Skin epidermis (tissue), 12 donors: ENCODE data around the gene ZNF687.
"Not testable (repeated sequence)": the region's sequence is repeated elsewhere in the genome, so short reads cannot be mapped to it uniquely, and the experiment has no call there.

Source experiments
- H3K27ac ChIP-seq, 21 experiments: fragments of 200-600 bp; sonication (generic) in 11 of 21; one replicate each; pipeline ENCODE4 v1.5.0; 2020; ENCODE audit warnings: mild to moderate bottlenecking in 3 of 21, inconsistent platforms in 2 of 21, moderate library complexity in 2 of 21
- H3K4me3 ChIP-seq, 7 experiments: fragments of 200-600 bp; sonication (generic) in 2 of 7; one replicate each; pipeline ENCODE4 v1.5.0; 2020; ENCODE audit warnings: inconsistent platforms in 2 of 7, mild to moderate bottlenecking in 2 of 7, moderate library complexity in 1 of 7

ZNF687 gene

GRCh38 chr1:151273924-151274466 lies 8.1 kb upstream of the ZNF687 start:
- no peak overlapping the region for H3K27ac ChIP-seq
- no peak overlapping the region for H3K4me3 ChIP-seq

DNA sequence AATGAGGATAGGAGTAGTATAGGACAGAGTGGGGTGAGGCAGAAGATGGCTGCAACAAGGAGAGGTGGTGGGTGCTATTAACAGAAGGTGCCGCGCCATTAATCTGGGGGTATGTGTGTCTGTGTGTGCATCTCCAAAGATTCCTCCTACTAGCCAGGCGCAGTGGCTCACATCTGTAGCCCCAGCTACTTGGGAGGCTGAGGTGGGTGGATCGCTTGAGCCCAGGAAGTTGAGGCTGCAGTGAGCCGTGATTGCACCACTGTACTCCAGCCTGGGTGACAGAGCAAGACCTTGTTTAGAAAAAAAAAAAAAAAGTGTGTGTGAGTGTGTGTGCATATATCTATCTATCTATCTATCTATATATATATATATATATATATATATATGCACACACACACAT lies 6.8 kb upstream of the ZNF687 start:
- H3K4me3 ChIP-seq, H3K27ac ChIP-seq: not testable (repeated sequence)

- H3K27ac ChIP-seq = no peak overlapping the region
- H3K4me3 ChIP-seq = no peak overlapping the region
Measured at GRCh38 chr1:151277249-151277648, 4.8 kb upstream of the ZNF687 start.

DNA sequence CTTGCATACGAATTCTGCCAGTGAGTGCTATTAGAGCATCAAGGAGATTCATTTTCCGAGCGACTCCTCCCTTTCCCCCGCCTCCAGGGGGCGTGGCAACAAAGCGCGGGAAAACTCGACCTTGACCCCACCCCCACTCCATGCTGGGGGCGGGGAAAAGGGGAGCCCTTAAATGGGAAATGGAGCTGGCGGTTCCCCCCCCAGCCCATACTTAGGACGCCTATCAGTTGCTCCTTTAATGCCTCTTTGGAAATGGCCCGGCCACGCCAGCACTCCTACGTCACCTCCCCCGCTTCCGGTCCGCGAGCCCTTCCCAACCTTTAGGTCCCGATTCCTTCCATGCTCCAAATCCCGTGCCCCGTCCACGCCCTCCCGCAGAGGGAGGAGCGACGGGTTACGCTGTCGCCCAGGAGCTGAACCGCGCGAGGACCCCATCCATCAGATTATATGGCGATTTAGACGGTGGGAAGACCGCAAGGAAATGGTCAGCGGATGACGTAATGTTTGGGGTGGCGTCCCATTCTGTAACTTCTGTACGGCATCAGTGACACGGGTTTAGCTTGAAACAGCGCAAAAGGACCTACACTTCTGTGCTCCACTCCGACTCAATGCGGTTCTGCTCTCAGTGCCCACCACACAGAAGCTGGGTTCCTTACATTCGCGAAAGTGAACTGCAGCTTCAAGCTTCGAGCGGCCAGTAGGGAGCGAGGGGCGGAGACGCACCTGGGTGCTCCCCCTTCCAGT lies 702 bp upstream of the ZNF687 start:
- Histone ChIP-seq H3K27ac (peak overlapping the region; percentile 64 to 97 (median 92)), H3K4me3 (peak overlapping the region; percentile 53 to 97 (median 81))

DNA sequence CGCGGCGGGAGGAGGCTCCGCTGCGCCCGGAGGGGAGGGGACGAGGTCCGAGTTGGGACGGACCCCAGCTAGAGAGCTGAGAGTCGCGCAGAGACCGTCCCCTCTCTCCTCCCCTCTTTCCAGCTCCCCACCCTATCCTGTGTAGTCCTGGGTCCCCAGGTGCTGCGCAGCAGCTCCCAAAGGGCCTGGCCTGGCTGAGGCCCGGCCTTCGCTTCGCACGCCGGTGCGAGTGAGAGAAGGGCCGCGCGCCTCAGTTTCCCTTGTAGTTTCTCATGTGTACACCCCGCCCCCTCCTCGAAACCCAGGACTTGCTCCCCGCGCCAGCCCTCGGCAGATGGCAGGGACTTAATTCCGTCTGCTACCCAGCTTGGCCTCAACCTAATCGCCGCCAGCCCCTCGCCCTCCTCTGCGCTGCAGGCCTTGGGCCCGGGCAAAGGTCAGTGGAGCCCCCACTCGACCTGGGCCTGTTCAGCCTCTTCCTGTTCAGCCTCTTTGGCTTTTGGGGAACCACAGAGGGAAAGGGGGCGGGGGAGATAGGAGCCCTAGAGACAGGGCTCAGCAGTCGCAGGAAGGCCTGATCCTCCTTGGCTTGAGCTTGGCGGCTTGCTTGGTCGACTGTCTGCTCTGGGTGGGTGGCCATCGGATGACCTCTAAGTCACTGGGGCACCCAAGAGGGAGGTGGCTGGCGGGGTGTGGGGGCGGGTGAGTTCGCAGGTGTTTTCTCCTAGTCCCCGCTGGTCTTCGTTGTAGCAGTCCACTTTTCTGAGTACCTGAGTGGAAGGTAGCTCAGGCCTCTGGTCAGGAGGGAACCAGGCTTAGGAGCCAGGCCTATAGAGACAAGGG lies 1.0 kb downstream of the ZNF687 start:
- Histone ChIP-seq H3K4me3 (peak overlapping the region; percentile 53 to 97 (median 81)), H3K27ac (peak overlapping the region; percentile 77 to 97 (median 93))

DNA sequence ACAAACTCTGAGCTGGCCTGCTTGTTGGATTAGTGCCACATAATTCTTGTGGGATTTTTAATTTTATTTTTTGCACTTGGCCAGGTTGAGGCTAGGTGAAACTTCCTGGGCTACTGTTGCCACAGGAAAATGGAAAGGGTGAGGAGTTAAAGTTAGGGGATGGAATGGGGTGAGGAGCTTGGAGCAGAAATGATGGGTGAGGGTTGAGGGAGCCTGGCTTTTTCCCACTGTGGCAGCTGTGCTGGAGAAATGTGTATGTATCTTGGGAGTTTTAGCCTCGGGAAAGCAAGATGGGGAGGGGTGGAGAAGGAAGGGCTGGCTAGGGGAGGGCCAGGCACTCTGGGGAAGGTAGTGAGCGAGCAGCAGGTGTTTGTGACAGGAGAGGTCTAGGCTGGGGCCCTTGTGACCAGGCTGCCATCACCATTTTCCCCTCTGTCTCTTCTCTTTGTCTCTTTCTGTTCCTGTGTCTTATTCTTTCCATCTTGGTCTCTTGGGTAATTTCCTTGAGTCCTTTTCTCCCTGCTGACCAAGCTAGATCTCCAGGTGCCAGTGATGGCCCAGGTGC lies 2.0 kb downstream of the ZNF687 start:
- peak overlapping the region in 1 of 7 experiments; percentile 62 for H3K4me3 ChIP-seq
- peak overlapping the region in 11 of 21 experiments; percentile 84 to 97 (median 93) for H3K27ac ChIP-seq

- Histone ChIP-seq H3K27ac (no peak overlapping the region), H3K4me3 (no peak overlapping the region)
Measured at GRCh38 chr1:151286619-151287340, 4.7 kb downstream of the ZNF687 start.

GRCh38 chr1:151287341-151287699 lies 5.2 kb downstream of the ZNF687 start:
- no peak overlapping the region for H3K27ac ChIP-seq
- H3K4me3 ChIP-seq = no peak overlapping the region

DNA sequence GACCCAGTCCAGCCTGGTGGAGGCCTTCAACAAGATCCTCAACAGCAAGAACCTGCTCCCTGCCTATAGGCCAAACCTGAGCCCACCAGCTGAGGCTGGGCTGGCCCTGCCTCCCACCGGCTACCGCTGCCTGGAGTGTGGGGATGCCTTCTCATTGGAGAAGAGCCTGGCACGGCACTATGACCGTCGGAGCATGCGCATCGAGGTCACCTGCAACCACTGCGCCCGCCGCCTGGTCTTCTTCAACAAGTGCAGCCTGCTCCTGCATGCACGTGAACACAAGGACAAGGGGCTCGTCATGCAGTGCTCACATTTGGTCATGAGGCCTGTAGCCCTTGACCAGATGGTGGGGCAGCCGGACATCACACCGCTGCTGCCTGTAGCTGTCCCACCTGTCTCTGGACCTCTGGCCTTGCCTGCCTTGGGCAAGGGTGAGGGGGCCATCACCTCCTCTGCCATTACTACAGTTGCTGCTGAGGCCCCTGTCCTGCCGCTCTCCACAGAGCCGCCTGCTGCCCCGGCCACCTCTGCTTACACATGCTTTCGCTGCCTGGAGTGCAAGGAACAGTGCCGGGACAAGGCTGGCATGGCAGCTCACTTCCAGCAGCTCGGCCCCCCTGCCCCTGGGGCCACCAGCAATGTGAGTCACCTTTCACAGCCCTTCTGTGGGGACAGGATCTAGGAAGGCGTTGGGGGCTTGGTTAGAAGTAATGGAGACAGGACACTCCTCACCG lies 5.8 kb downstream of the ZNF687 start:
- no peak overlapping the region for H3K27ac ChIP-seq
- H3K4me3 ChIP-seq = no peak overlapping the region

DNA sequence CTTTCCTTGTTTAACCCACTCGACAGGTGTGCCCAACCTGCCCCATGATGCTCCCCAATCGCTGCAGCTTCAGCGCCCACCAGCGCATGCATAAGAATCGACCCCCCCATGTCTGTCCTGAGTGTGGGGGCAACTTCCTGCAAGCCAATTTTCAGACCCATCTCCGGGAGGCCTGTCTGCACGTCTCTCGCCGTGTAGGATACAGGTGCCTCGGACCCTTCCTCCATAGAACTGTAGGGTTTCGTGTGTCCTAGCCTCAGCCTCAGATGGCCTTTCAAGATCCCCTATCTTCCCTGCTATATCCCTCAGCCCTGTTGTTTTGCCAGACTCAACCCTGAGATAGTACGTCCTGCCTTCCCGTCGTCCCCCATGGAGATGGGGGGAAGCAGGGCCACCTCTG lies 6.4 kb downstream of the ZNF687 start:
- Histone ChIP-seq H3K4me3 (no peak overlapping the region), H3K27ac (peak overlapping the region in 1 of 21 experiments; percentile 21)

GRCh38 chr1:151289080-151289935 lies 7.2 kb downstream of the ZNF687 start:
- H3K27ac ChIP-seq = peak overlapping the region in 2 of 21 experiments; percentile 21 to 55
- no peak overlapping the region for H3K4me3 ChIP-seq

- H3K4me3 ChIP-seq = no peak overlapping the region
- H3K27ac ChIP-seq = peak overlapping the region in 1 of 21 experiments; percentile 55
Measured at GRCh38 chr1:151289991-151290708, 8.1 kb downstream of the ZNF687 start.

- no peak overlapping the region for H3K27ac ChIP-seq
Measured at GRCh38 chr1:151290709-151291303, 8.7 kb downstream of the ZNF687 start.

GRCh38 chr1:151292207-151293030 lies 10.3 kb downstream of the ZNF687 start:
- Histone ChIP-seq H3K27ac (peak overlapping the region in 3 of 21 experiments; percentile 25 to 36 (median 27)), H3K4me3 (no peak overlapping the region)

More at GRCh38 chr1:151290709-151291303, 8.7 kb downstream of the ZNF687 start:
- no peak overlapping the region for H3K4me3 ChIP-seq

- no peak overlapping the region for H3K4me3 ChIP-seq
Measured at GRCh38 chr1:151293093-151293492, 11.0 kb downstream of the ZNF687 start.

More at GRCh38 chr1:151293093-151293492, 11.0 kb downstream of the ZNF687 start:
- peak overlapping the region in 2 of 21 experiments; percentile 25 to 38 for H3K27ac ChIP-seq
